Endodermal cell (in vitro differentiated cells): ENCODE data around the gene ZBTB7C. TPM values are rescaled to one million over a fixed set of nuclear protein-coding genes. Genes with fewer than 3 reads are reported as not detected.

Source experiments
- DNase-seq: peaks from one replicate; pipeline ENCODE4 v3.0.0-alpha.2; 2017
- H3K27ac ChIP-seq: 2 replicates; pipeline ENCODE4 v1.5.1; 2013; ENCODE audit warnings: mild to moderate bottlenecking, low read depth, low read length, moderate library complexity
- H3K27me3 ChIP-seq: 2 replicates; pipeline ENCODE4 v1.6.1; 2013; ENCODE audit warnings: mild to moderate bottlenecking, low read length, moderate library complexity; ENCODE audit not compliant: insufficient read depth, control insufficient read depth, poor library complexity, severe bottlenecking
- H3K36me3 ChIP-seq: 2 replicates; pipeline ENCODE4 v1.7.0; 2013; ENCODE audit warnings: mild to moderate bottlenecking, low read length, moderate library complexity; ENCODE audit not compliant: control insufficient read depth, insufficient read depth
- H3K4me1 ChIP-seq: one replicate; pipeline ENCODE4 v1.7.0; 2013; ENCODE audit warnings: low read length; ENCODE audit not compliant: control insufficient read depth, insufficient read depth
- H3K4me3 ChIP-seq: 2 replicates; pipeline ENCODE4 v1.5.1; 2013; ENCODE audit warnings: mild to moderate bottlenecking, low read length, moderate library complexity
- H3K9ac ChIP-seq: 2 replicates; pipeline ENCODE4 v1.6.1; 2013; ENCODE audit warnings: mild to moderate bottlenecking, low read length, moderate library complexity; ENCODE audit not compliant: poor library complexity, severe bottlenecking; ENCODE audit errors: extremely low read depth
- H3K9me3 ChIP-seq: 2 replicates; pipeline ENCODE4 v1.6.1; 2013; ENCODE audit warnings: mild to moderate bottlenecking, low read length, moderate library complexity; ENCODE audit not compliant: control insufficient read depth
- H3K27ac Mint-ChIP-seq: 2 replicates; pipeline ENCODE4 v1.8.0; 2020; ENCODE audit warnings: mixed read lengths
- H3K27me3 Mint-ChIP-seq: 2 replicates; pipeline ENCODE4 v1.8.0; 2021; ENCODE audit warnings: mild to moderate bottlenecking, mixed read lengths; ENCODE audit not compliant: insufficient read depth
- H3K36me3 Mint-ChIP-seq: 2 replicates; pipeline ENCODE4 v1.8.0; 2020; ENCODE audit warnings: low read depth, mixed read lengths
- H3K4me1 Mint-ChIP-seq: 2 replicates; pipeline ENCODE4 v1.8.0; 2020; ENCODE audit warnings: mixed read lengths
- H3K4me3 Mint-ChIP-seq: 2 replicates; pipeline ENCODE4 v1.8.0; 2020; ENCODE audit warnings: mild to moderate bottlenecking, moderate library complexity, mixed read lengths
- H3K9me3 Mint-ChIP-seq: 2 replicates; pipeline ENCODE4 v1.8.0; 2020; ENCODE audit warnings: mild to moderate bottlenecking, mixed read lengths
- CTCF ChIP-seq: fragments of 200-600 bp; sonication (generic); conservative IDR thresholded peaks from 2 replicates; pipeline ENCODE4 v1.5.0; 2021; ENCODE audit warnings: antibody characterized with exemption, mild to moderate bottlenecking
- WGBS, 2 experiments: methylation state at CpG; one replicate each; pipeline versions ENCODE4 v1.1.5 to v1.1.7; 2013; ENCODE audit warnings: missing lambda C conversion rate in 2 of 2, mixed read lengths in 1 of 2; ENCODE audit not compliant: insufficient coverage in 1 of 2, insufficient read length in 1 of 2; 5-methylcytosine and 5-hydroxymethylcytosine counted together
- total RNA-seq, 2 donors: library from RNA; stranded (reverse); fragmentation: NEBNext Ultra II Directional in 1 of 2; extraction: Animal tissue kit (Norgen Biotek cat#: 25700) in 1 of 2; gene quantifications; 2 replicates in 1 of 2; 3 replicates in 1 of 2; pipeline ENCODE4 v1.2.1, GENCODE V29; 2021

The ZBTB7C gene
- total RNA-seq, 2 donors from 2014 or later: 0.31 to 0.62 TPM

GRCh38 chr18:48405978-48406377, 3.2 kb downstream of the ZBTB7C start:
- Mint-ChIP-seq H3K27ac (no peak overlapping the region), H3K27me3 (peaks cover 56% of the 10 kb centered on the region), H3K4me3 (no peak overlapping the region), H3K36me3 (no peaks in the 10 kb centered on the region), H3K4me1 (peaks cover 14% of the 10 kb centered on the region), H3K9me3 (no peaks in the 10 kb centered on the region)
- Histone ChIP-seq H3K4me1 (peaks cover 3% of the 10 kb centered on the region), H3K27me3 (peaks cover 45% of the 10 kb centered on the region), H3K36me3 (no peaks in the 10 kb centered on the region), H3K4me3 (no peak overlapping the region), H3K27ac (no peak overlapping the region), H3K9me3 (no peaks in the 10 kb centered on the region), H3K9ac (no peak overlapping the region)
- DNase-seq: no peak
- TF ChIP-seq CTCF: no peak
- 89% methylated on average over 5 of the region's 6 CpGs; no CpG with 5 or more reads in 1 of the 2 experiments for WGBS, 2 experiments

GRCh38 chr18:48404716-48405507, 4.3 kb downstream of the ZBTB7C start:
- DNase-seq: no peak
- Histone ChIP-seq H3K4me3 (no peak overlapping the region), H3K27me3 (peaks cover 39% of the 10 kb centered on the region), H3K36me3 (no peaks in the 10 kb centered on the region), H3K9ac (no peak overlapping the region), H3K4me1 (peaks cover 8% of the 10 kb centered on the region), H3K27ac (no peak overlapping the region), H3K9me3 (no peaks in the 10 kb centered on the region)
- peaks cover 49% of the 10 kb centered on the region for H3K27me3 Mint-ChIP-seq
- no peaks in the 10 kb centered on the region for H3K36me3 Mint-ChIP-seq
- no peak overlapping the region for H3K4me3 Mint-ChIP-seq
- TF ChIP-seq CTCF: no peak
- H3K4me1 Mint-ChIP-seq: peaks cover 14% of the 10 kb centered on the region
- no peak overlapping the region for H3K27ac Mint-ChIP-seq
- WGBS, 2 experiments: 64 to 69% methylated on average over 5 to 7 of the region's 8 CpGs
- no peaks in the 10 kb centered on the region for H3K9me3 Mint-ChIP-seq

GRCh38 chr18:48402953-48403352, 6.2 kb downstream of the ZBTB7C start:
- Mint-ChIP-seq H3K27ac (no peak overlapping the region), H3K4me3 (no peak overlapping the region), H3K4me1 (peaks cover 21% of the 10 kb centered on the region), H3K27me3 (peaks cover 43% of the 10 kb centered on the region), H3K9me3 (no peaks in the 10 kb centered on the region), H3K36me3 (no peaks in the 10 kb centered on the region)
- DNase-seq: no peak
- peaks cover 30% of the 10 kb centered on the region for H3K27me3 ChIP-seq
- H3K9me3 ChIP-seq: no peaks in the 10 kb centered on the region
- H3K9ac ChIP-seq: no peak overlapping the region
- no peak overlapping the region for H3K27ac ChIP-seq
- TF ChIP-seq CTCF: no peak
- 79 to 100% methylated on average over 1 of the region's 1 CpG for WGBS, 2 experiments
- H3K36me3 ChIP-seq: no peaks in the 10 kb centered on the region
- no peak overlapping the region for H3K4me3 ChIP-seq
- peaks cover 13% of the 10 kb centered on the region for H3K4me1 ChIP-seq
